H1 (cell line): ENCODE results near the gene ZNF414. TPM values are rescaled to one million over a fixed set of nuclear protein-coding genes. Genes with fewer than 3 reads are reported as not detected.

Experiments
- CTBP2 ChIP-seq: IDR thresholded peaks from 2 replicates; pipeline ENCODE4 v1.7.0; 2011; ENCODE audit warnings: borderline replicate concordance, mild to moderate bottlenecking, moderate library complexity, mixed read lengths, low read length; ENCODE audit not compliant: insufficient read depth, insufficient read length
- CTCF ChIP-seq, 3 experiments: IDR thresholded peaks; 1 replicate in 2 of 3; 2 replicates in 1 of 3; pipeline versions ENCODE4 v1.5.1 to v1.6.1; 2011; ENCODE audit warnings: low read length in 3 of 3, mild to moderate bottlenecking in 3 of 3, inconsistent platforms in 2 of 3, low read depth in 1 of 3, moderate library complexity in 1 of 3; ENCODE audit not compliant: insufficient read depth in 1 of 3; ENCODE audit errors: control extremely low read depth in 1 of 3
- E2F6 ChIP-seq: IDR thresholded peaks from 2 replicates; pipeline ENCODE4 v1.6.1; 2012; ENCODE audit warnings: inconsistent platforms
- EGR1 ChIP-seq: IDR thresholded peaks from 2 replicates; pipeline ENCODE4 v1.6.1; 2011; ENCODE audit warnings: low read depth, low read length, borderline replicate concordance
- KDM1A ChIP-seq: fragments of 200-600, 300-600 bp; sonication (generic); IDR thresholded peaks from 2 replicates; pipeline ENCODE4 v1.7.1; 2016; ENCODE audit warnings: mild to moderate bottlenecking, low read length, borderline replicate concordance
- KDM4A ChIP-seq: IDR thresholded peaks from one replicate; pipeline ENCODE4 v1.7.1; 2012; ENCODE audit warnings: low read depth, mild to moderate bottlenecking, moderate library complexity, low read length, inconsistent platforms; ENCODE audit not compliant: severe bottlenecking
- MAX ChIP-seq: IDR thresholded peaks from 2 replicates; pipeline ENCODE4 v1.6.1; 2012; ENCODE audit warnings: inconsistent platforms
- POU5F1 ChIP-seq: IDR thresholded peaks from 2 replicates; pipeline ENCODE4 v1.6.1; 2011; ENCODE audit warnings: low read depth, mild to moderate bottlenecking, low read length, moderate library complexity
- RFX5 ChIP-seq: IDR thresholded peaks from 2 replicates; pipeline ENCODE4 v1.6.1; 2011; ENCODE audit warnings: low read depth, low read length, improper control_type of control experiment, borderline replicate concordance
- SP4 ChIP-seq: IDR thresholded peaks from 2 replicates; pipeline ENCODE4 v1.6.1; 2012; ENCODE audit warnings: low read length, inconsistent platforms
- SRF ChIP-seq: IDR thresholded peaks from 2 replicates; pipeline ENCODE4 v1.6.1; 2011; ENCODE audit warnings: mild to moderate bottlenecking, low read depth, low read length, moderate library complexity
- TCF12 ChIP-seq: IDR thresholded peaks from 2 replicates; pipeline ENCODE4 v1.6.1; 2011; ENCODE audit warnings: low read depth, mild to moderate bottlenecking, low read length
- polyA plus RNA-seq, 7 experiments: library from polyadenylated mRNA; depleted of rRNA in 3 of 7; stranded (reverse) in 5 of 7; unstranded in 2 of 7; fragments of >200 nt in 5 of 7; fragments of 200-250 nt in 2 of 7; gene quantifications; 1 replicate in 5 of 7; 2 replicates in 1 of 7; 4 replicates in 1 of 7; pipeline versions ENCODE4 v1.2.1 to v1.2.3, GENCODE V29; 2011 to 2013; ENCODE audit warnings: missing spikeins in 2 of 7, mixed read lengths in 2 of 7
- total RNA-seq: library from RNA; stranded (reverse); fragmentation: NEBNext Ultra II Directional; extraction: Animal tissue kit (Norgen Biotek cat#: 25700); gene quantifications from 2 replicates; pipeline ENCODE4 v1.2.1, GENCODE V29; 2021

ZNF414 gene
- total and polyA plus RNA-seq, 2 of the 8 experiments (the other 6 are each of a cell fraction or from before 2014, with no cell fraction given), result 9.7 to 26.8 TPM

DNA sequence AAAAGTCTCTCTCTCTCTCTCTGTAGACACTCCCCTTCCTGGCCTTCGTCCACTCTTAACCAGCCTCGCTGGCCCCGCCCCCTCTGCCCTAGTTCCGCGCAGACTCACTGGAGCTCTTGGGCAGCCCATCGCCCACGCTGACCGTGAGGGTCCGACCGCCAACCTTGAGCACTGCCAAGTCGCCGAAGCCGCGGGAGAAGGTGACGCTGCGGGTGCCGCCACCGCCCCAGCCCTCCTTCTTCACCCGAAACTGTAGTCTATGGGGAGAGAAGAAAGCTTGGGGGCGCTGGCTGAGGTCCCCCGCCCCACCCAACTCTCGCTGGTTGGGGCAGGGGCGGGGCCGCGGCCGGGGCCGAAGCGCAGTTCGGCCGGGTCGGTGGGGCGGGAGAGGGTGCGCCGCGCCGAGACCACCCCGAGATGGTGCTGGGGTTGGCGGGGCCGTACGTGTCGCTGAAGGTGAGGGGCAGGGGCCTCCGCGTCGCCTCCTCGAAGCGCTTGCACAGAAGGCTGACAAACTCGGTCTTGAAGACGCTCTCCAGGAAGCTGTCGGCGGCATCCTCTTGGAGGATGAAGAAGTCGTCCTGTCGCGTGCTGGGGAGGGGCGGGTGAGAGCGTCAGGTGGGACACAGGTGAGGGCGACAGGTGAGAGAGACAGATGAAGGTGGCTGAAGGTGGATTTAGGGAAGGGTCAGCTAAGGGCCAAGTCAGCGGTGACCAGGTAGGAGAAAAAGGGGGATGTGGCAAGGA is 12.6 kb upstream of the ZNF414 start (continued):
- TF ChIP-seq KDM4A (peak; percentile 71), CTBP2 (no peak), POU5F1 (no peak), SP4 (no peak), E2F6 (0 out of 2 replicates have a peak, but pooled peaks have one; percentile 31), SRF (no peak), MAX (peak; percentile 60), CTCF (IDR thresholded peaks at IDR 0.05; ENCODE audit: control extremely low read depth in 1 of 3, insufficient read depth in 1 of 3, low read depth in 1 of 3, low read length in 3 of 3) (no peak), KDM1A (no peak), TCF12 (no peak), EGR1 (peak; percentile 83; the same call in 1 of the 2 replicates), RFX5 (no peak)
